GM21737 (cell line): ENCODE measurements around the gene AOX1.
"Not testable (repeated sequence)": the region's sequence is repeated elsewhere in the genome, so short reads cannot be mapped to it uniquely, and the experiment has no call there.

Source experiments
- ATAC-seq: cut with Tn5 transposase; IDR thresholded peaks from one replicate; pipeline ENCODE4 v1.9.1; 2021; ENCODE audit warnings: mild to moderate bottlenecking, moderate library complexity; ENCODE audit not compliant: unreplicated experiment

Gene AOX1

GRCh38 chr2:200625282-200625681 lies 39.5 kb downstream of the AOX1 start:
- ATAC-seq = no peak

- no peak for ATAC-seq
Observed at GRCh38 chr2:200625958-200626363, 40.1 kb downstream of the AOX1 start.

- no peak for ATAC-seq
Observed at GRCh38 chr2:200627110-200627770, 41.4 kb downstream of the AOX1 start.

DNA sequence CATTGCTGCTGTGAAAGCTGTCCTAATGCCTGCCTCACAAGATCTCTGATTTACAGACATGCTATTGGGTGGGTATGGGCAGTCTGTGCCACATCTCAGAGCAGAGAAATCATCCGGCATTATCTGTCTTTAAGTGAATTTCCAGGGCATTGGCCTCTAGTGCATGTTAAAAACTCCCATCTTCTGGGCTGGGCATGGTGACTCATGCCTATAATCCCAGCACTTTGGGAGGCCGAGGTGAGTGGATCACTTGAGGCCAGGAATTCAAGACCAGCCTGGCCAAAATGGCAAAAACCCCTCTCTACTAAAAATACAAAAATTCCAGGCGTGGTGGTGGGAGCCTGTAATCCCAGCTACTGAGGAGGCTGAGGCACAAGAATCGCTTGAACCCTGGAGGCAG lies 42.6 kb downstream of the AOX1 start:
- ATAC-seq = not testable (repeated sequence)

- ATAC-seq = no peak
Observed at GRCh38 chr2:200631287-200631686, 45.5 kb downstream of the AOX1 start.

DNA sequence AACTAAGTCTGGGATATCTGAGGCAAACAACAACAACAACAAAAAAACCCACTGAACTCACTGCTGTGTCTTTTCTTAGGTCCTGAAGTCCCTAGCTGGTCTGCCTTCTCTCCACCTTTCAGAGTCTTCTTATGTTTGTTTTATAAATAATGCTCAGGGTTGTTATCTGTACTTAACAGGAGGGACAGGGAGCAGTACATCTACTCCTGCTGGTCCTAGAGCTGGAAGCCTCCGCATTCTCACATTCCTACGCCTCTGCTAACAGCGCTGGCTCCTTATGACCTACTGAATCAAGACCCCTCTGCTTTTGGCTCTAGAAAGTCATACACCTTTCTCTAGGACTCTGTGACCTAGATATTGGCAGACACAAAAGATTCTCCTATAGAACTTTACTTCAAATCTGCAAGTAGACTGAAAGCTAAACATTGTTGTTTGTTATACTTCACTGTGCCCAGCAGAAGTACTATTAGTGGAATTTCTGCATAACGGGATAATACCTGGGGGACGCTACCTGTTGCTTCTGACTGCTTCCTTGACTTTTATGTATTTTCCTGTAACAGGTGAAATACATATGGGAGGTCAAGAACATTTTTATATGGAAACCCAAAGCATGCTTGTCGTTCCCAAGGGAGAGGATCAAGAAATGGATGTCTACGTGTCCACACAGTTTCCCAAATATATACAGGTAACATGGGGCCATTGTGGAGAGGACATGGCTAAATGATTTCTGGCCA lies 48.6 kb downstream of the AOX1 start:
- no peak for ATAC-seq

DNA sequence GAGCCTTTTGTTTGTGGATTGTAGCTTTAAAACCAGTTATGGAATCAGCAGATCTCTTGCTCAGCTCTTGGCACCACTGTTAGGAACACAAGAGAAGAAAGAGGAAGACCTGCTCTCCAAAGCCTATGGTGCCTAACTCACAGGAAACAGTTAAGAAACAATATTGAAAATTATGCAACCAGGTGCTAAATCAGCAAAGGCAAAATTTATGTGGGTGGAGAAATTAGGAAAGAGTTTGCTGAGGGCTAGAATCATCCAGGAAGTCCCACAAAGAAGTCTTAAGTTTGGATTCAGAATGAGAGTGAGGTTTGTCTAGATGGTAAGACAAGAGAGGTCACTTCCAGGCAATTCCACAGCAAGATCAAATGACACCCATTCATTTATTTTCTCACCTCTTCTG lies 49.4 kb downstream of the AOX1 start:
- no peak for ATAC-seq

- no peak for ATAC-seq
Observed at GRCh38 chr2:200637901-200638300, 52.1 kb downstream of the AOX1 start.

GRCh38 chr2:200640176-200640575 lies 54.4 kb downstream of the AOX1 start:
- ATAC-seq = no peak

- no peak for ATAC-seq
Observed at GRCh38 chr2:200640901-200641300, 55.1 kb downstream of the AOX1 start.

- ATAC-seq = not testable (repeated sequence)
Observed at GRCh38 chr2:200648518-200649281, 62.9 kb downstream of the AOX1 start.

DNA sequence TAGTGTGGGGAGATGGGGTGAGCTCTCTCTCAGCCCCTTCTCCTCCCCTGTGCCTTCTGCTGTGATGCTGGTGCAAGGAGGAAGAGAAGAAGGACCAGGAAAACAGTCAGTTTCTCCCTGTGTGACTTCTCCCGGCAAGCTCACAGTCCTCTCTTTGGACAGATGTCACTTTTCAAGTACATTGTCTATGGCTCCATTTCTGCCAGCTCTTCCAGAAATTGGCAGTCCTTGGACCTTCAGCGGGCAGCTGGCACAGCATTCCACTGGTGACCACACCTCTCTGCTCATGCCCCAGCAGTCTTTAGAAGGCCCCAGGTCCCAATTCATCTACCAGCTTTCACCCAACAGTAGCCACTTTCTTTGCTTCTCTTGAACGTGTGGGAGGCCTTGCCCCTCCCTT lies 63.9 kb downstream of the AOX1 start:
- no peak for ATAC-seq

- no peak for ATAC-seq
Observed at GRCh38 chr2:200650195-200650594, 64.4 kb downstream of the AOX1 start.

DNA sequence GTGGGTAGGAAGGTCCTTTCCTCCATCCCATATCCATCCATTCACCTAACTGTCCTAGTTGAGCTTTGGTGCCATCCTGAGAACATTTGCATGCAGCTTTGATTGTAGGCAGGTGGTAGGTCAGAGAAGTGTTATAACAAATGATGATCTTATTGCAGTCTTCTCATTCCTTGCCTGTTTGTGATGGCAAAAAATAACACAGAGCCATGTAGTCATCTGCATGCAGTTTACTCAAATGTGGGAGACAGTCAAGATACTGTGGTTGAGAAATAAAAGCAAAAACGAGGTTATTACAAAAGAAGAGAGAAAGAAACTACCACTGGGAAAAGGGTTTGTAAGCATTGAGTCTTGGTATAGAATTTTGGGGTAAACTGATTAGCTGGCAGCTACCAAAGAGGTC lies 66.3 kb downstream of the AOX1 start:
- no peak for ATAC-seq

GRCh38 chr2:200653021-200653420 lies 67.2 kb downstream of the AOX1 start:
- ATAC-seq = no peak

GRCh38 chr2:200654823-200655222 lies 69.0 kb downstream of the AOX1 start:
- ATAC-seq = no peak

DNA sequence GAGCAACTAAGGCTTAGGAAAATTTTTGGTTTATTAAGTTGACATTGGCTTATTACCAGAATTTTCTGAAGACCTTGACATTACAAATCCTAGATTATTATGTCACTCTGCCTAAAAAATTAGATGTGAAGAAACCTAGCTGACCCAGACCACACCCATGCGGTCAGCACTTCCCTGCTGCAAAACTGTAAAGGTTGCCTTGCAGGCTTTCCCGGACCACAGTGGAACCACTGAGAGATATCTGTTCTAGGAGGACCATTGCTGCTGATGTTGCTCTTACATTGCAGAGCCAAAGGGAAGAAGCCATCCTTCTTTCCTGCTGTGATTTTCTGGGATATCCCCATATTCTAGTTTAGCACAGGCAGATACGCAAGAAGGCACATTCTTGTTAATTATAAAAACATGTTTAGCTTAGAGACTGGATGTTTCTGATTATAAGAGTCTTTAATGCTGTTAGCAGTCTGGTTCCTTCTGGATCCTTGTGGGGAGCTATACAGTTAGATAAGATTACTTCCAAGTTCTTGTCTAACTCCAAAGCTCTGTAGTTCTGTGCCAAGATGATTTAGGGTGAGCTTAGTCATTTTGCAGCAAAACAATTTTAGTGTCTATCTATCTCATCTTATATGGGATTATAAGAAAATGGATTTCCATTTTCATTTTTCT lies 70.2 kb downstream of the AOX1 start:
- no peak for ATAC-seq

DNA sequence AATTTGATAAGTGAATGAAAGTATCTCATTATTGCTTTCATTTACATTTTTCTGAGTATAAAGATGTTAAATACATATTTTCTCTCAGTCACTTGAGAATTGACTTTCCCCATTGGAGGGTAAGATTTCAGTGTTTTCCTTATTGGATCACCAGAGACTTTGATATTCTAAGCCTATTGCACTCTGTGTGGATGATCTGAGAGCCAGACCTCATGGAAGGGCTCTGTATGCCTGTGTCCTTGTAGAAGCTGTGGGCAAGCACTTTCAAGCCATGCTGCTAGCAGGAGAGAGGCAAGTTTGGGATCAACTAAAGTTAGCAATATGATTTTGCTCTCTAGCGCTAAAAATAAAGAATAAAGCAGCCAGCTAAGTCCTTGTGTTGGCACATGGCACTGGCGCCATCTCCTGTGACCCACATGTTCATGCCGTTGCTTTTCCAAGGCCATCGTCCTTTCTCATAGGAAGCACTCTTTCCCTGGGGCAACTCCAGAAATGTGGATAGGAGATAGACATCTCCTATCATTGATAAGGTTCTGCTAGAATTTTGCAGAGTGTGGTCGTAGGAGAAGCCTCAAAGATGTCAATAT lies 72.6 kb downstream of the AOX1 start:
- no peak for ATAC-seq

GRCh38 chr2:200659410-200659809 lies 73.6 kb downstream of the AOX1 start:
- no peak for ATAC-seq

DNA sequence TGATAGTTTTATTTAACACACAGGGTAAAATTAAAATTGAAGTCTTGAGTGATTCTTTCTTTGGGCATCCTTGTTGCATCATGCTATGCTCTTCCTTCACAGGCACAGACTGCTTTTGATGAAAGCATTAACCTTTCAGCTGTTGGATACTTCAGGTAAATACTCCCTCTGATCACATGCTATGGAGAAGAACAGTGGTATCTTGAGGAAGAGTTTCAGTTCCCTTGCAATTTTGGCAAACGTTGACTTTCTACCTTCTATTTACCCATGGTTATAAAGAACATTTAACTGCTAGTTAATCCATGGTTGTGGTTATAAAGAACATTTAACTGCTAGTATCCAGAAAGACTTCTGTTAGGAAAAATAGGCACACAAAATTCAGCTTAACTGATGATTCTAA lies 75.7 kb downstream of the AOX1 start:
- ATAC-seq = no peak

GRCh38 chr2:200662727-200663126 lies 76.9 kb downstream of the AOX1 start:
- no peak for ATAC-seq
